SK-N-SH treated with all-trans-retinoic acid at 6 μM for 48 hours (cell line): ENCODE results near the gene LHB.

Experiments
- ATAC-seq: fragments of 200-7000 bp; cut with Tn5 transposase; 3 replicates; pipeline ENCODE4 v1.9.1; 2020; ENCODE audit warnings: mild to moderate bottlenecking, moderate library complexity
- ARNTL ChIP-seq: fragments of 450-650 bp; formaldehyde crosslinking; IDR thresholded peaks from 2 replicates; pipeline ENCODE4 v1.5.0; 2020; ENCODE audit warnings: low read depth, mild to moderate bottlenecking, moderate library complexity, borderline replicate concordance
- BACH2 ChIP-seq: fragments of 250-450 bp; sonication (Bioruptor Pico); IDR thresholded peaks from 2 replicates; pipeline ENCODE4 v1.9.0; 2021; ENCODE audit warnings: mild to moderate bottlenecking, borderline replicate concordance
- CREB5 ChIP-seq: fragments of 250-450 bp; sonication (Bioruptor Pico); IDR thresholded peaks from 2 replicates; pipeline ENCODE4 v1.5.1; 2020; ENCODE audit warnings: low read depth, mild to moderate bottlenecking, moderate library complexity
- CSDC2 ChIP-seq: fragments of 250-450 bp; sonication (Bioruptor Pico); IDR thresholded peaks from 2 replicates; pipeline ENCODE4 v1.5.0; 2020; ENCODE audit warnings: mild to moderate bottlenecking, moderate library complexity
- ESRRG ChIP-seq: fragments of 250-450 bp; sonication (Bioruptor Pico); IDR thresholded peaks from 2 replicates; pipeline ENCODE4 v1.6.1; 2021; ENCODE audit warnings: mild to moderate bottlenecking
- GLIS3 ChIP-seq: fragments of 250-450 bp; sonication (Bioruptor Pico); IDR thresholded peaks from 2 replicates; pipeline ENCODE4 v1.5.0; 2020; ENCODE audit warnings: mild to moderate bottlenecking, moderate library complexity
- ISL1 ChIP-seq: fragments of 250-450 bp; sonication (Bioruptor Pico); IDR thresholded peaks from 2 replicates; pipeline ENCODE4 v2.1.2; 2022; ENCODE audit warnings: mild to moderate bottlenecking, moderate library complexity
- OSR1 ChIP-seq: fragments of 250-450 bp; sonication (Bioruptor Pico); IDR thresholded peaks from 2 replicates; pipeline ENCODE4 v1.8.0; 2022; ENCODE audit warnings: moderate library complexity, mild to moderate bottlenecking, inconsistent platforms
- POU6F1 ChIP-seq: fragments of 250-450 bp; sonication (Bioruptor Pico); IDR thresholded peaks from 2 replicates; pipeline ENCODE4 v1.8.0; 2021; ENCODE audit warnings: low read depth, mild to moderate bottlenecking, moderate library complexity, borderline replicate concordance
- PPARA ChIP-seq: fragments of 250-450 bp; sonication (Bioruptor Pico); IDR thresholded peaks from 2 replicates; pipeline ENCODE4 v1.5.0; 2020; ENCODE audit warnings: mild to moderate bottlenecking, borderline replicate concordance
- RARB ChIP-seq: fragments of 250-450 bp; sonication (Bioruptor Pico); IDR thresholded peaks from 2 replicates; pipeline ENCODE4 v1.8.0; 2021; ENCODE audit warnings: mild to moderate bottlenecking, moderate library complexity
- SNAI2 ChIP-seq: fragments of 250-450 bp; sonication (Bioruptor Pico); IDR thresholded peaks from 2 replicates; pipeline ENCODE4 v1.5.0; 2020; ENCODE audit warnings: mild to moderate bottlenecking, moderate library complexity
- TCF4 ChIP-seq: fragments of 250-450 bp; sonication (Bioruptor Pico); IDR thresholded peaks from 2 replicates; pipeline ENCODE4 v1.8.0; 2021; ENCODE audit warnings: mild to moderate bottlenecking, moderate library complexity, borderline replicate concordance
- TOX ChIP-seq: fragments of 250-450 bp; sonication (Bioruptor Pico); IDR thresholded peaks from 2 replicates; pipeline ENCODE4 v1.8.0; 2021; ENCODE audit warnings: mild to moderate bottlenecking, moderate library complexity, borderline replicate concordance
- ZC3H10 ChIP-seq: fragments of 250-450 bp; sonication (Bioruptor Pico); IDR thresholded peaks from 2 replicates; pipeline ENCODE4 v1.5.1; 2021; ENCODE audit warnings: mild to moderate bottlenecking, moderate library complexity
- ZFP3 ChIP-seq: fragments of 250-450 bp; sonication (Bioruptor Pico); IDR thresholded peaks from 2 replicates; pipeline ENCODE4 v1.5.0; 2020; ENCODE audit warnings: mild to moderate bottlenecking, moderate library complexity
- ZFP30 ChIP-seq: fragments of 450-650 bp; formaldehyde crosslinking; IDR thresholded peaks from 2 replicates; pipeline ENCODE4 v1.5.0; 2022; ENCODE audit warnings: mild to moderate bottlenecking, moderate library complexity
- ZNF565 ChIP-seq: fragments of 450-650 bp; formaldehyde crosslinking; conservative IDR thresholded peaks from 2 replicates; pipeline ENCODE4 v1.5.0; 2020; ENCODE audit warnings: low read depth, mild to moderate bottlenecking, moderate library complexity
- ZNF70 ChIP-seq: fragments of 450-650 bp; formaldehyde crosslinking; IDR thresholded peaks from 2 replicates; pipeline ENCODE4 v1.5.0; 2020; ENCODE audit warnings: mild to moderate bottlenecking, moderate library complexity
- TF ChIP-seq, protein P1 (sequence below): fragments of 250-450 bp; sonication (Bioruptor Pico); IDR thresholded peaks from 2 replicates; pipeline ENCODE4 v1.5.1; 2021; ENCODE audit warnings: mild to moderate bottlenecking, moderate library complexity
- TF ChIP-seq, protein P2 (sequence below): fragments of 250-450 bp; sonication (Bioruptor Pico); IDR thresholded peaks from 2 replicates; pipeline ENCODE4 v1.5.0; 2020; ENCODE audit warnings: mild to moderate bottlenecking, moderate library complexity
- TF ChIP-seq, protein P3 (sequence below): fragments of 250-450 bp; sonication (Bioruptor Pico); IDR thresholded peaks from 2 replicates; pipeline ENCODE4 v1.8.0; 2020; ENCODE audit warnings: mild to moderate bottlenecking, moderate library complexity, borderline replicate concordance

Gene LHB

DNA sequence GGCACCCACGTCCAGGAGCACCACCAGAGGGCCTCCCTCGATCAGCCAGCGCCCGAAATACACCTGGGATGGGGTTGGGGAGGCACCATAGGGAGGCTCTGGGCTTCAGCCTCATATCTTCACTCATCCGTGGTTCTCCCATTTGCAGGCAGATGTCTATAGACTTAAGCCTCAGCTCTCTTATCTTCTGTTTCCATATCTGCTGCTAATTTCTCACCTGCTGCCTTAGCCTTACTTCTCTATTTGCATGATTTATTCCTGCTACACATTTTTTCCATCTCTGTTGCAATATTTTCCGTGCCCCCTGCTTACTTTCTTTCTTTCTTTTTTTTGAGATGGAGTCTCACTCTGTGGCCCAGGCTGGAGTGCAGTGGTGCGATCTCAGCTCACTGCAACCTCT is 29.6 kb downstream of the LHB start (continued):
- TF ChIP-seq, protein P1, sequence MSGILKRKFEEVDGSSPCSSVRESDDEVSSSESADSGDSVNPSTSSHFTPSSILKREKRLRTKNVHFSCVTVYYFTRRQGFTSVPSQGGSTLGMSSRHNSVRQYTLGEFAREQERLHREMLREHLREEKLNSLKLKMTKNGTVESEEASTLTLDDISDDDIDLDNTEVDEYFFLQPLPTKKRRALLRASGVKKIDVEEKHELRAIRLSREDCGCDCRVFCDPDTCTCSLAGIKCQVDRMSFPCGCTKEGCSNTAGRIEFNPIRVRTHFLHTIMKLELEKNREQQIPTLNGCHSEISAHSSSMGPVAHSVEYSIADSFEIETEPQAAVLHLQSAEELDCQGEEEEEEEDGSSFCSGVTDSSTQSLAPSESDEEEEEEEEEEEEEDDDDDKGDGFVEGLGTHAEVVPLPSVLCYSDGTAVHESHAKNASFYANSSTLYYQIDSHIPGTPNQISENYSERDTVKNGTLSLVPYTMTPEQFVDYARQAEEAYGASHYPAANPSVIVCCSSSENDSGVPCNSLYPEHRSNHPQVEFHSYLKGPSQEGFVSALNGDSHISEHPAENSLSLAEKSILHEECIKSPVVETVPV (CRISPR knock-in tag) = no peak
- TF ChIP-seq ZFP30 (CRISPR knock-in tag) = no peak
- TF ChIP-seq ZNF565 (CRISPR knock-in tag) = no peak
- TF ChIP-seq PPARA = no peak
- no peak for TF ChIP-seq ZC3H10 (CRISPR knock-in tag)
- TF ChIP-seq TCF4 (CRISPR knock-in tag) = no peak

- TF ChIP-seq TCF4 (CRISPR knock-in tag) (no peak), SNAI2 (CRISPR knock-in tag) (no peak), RARB (no peak), OSR1 (CRISPR knock-in tag) (no peak), CREB5 (CRISPR knock-in tag) (no peak), ZFP30 (CRISPR knock-in tag) (no peak), PPARA (no peak), ZC3H10 (CRISPR knock-in tag) (no peak), POU6F1 (CRISPR knock-in tag) (no peak), BACH2 (no peak), ARNTL (CRISPR knock-in tag) (no peak), GLIS3 (CRISPR knock-in tag) (no peak), CSDC2 (no peak), ISL1 (CRISPR knock-in tag) (no peak), ZFP3 (no peak), TOX (no peak)
- TF ChIP-seq, protein P2, sequence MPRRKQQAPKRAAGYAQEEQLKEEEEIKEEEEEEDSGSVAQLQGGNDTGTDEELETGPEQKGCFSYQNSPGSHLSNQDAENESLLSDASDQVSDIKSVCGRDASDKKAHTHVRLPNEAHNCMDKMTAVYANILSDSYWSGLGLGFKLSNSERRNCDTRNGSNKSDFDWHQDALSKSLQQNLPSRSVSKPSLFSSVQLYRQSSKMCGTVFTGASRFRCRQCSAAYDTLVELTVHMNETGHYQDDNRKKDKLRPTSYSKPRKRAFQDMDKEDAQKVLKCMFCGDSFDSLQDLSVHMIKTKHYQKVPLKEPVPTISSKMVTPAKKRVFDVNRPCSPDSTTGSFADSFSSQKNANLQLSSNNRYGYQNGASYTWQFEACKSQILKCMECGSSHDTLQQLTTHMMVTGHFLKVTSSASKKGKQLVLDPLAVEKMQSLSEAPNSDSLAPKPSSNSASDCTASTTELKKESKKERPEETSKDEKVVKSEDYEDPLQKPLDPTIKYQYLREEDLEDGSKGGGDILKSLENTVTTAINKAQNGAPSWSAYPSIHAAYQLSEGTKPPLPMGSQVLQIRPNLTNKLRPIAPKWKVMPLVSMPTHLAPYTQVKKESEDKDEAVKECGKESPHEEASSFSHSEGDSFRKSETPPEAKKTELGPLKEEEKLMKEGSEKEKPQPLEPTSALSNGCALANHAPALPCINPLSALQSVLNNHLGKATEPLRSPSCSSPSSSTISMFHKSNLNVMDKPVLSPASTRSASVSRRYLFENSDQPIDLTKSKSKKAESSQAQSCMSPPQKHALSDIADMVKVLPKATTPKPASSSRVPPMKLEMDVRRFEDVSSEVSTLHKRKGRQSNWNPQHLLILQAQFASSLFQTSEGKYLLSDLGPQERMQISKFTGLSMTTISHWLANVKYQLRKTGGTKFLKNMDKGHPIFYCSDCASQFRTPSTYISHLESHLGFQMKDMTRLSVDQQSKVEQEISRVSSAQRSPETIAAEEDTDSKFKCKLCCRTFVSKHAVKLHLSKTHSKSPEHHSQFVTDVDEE = no peak
- TF ChIP-seq, protein P3, sequence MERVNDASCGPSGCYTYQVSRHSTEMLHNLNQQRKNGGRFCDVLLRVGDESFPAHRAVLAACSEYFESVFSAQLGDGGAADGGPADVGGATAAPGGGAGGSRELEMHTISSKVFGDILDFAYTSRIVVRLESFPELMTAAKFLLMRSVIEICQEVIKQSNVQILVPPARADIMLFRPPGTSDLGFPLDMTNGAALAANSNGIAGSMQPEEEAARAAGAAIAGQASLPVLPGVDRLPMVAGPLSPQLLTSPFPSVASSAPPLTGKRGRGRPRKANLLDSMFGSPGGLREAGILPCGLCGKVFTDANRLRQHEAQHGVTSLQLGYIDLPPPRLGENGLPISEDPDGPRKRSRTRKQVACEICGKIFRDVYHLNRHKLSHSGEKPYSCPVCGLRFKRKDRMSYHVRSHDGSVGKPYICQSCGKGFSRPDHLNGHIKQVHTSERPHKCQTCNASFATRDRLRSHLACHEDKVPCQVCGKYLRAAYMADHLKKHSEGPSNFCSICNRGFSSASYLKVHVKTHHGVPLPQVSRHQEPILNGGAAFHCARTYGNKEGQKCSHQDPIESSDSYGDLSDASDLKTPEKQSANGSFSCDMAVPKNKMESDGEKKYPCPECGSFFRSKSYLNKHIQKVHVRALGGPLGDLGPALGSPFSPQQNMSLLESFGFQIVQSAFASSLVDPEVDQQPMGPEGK = no peak
- no peak for ATAC-seq
These were observed 30.7 kb downstream of the LHB start for GRCh38 chr19:48986211-48986610.

GRCh38 chr19:48985711-48986110 is 31.2 kb downstream of the LHB start:
- ATAC-seq = no peak
- TF ChIP-seq ISL1 (CRISPR knock-in tag) = no peak
- no peak for TF ChIP-seq TCF4 (CRISPR knock-in tag)
- no peak for TF ChIP-seq CSDC2
- no peak for TF ChIP-seq ZC3H10 (CRISPR knock-in tag)
- TF ChIP-seq OSR1 (CRISPR knock-in tag) = no peak
- no peak for TF ChIP-seq ZFP3
- no peak for TF ChIP-seq ESRRG (CRISPR knock-in tag)
- no peak for TF ChIP-seq ZFP30 (CRISPR knock-in tag)
- no peak for TF ChIP-seq CREB5 (CRISPR knock-in tag)
- TF ChIP-seq ZNF70 (CRISPR knock-in tag) = no peak
- TF ChIP-seq, protein P1 (CRISPR knock-in tag) = no peak
- TF ChIP-seq BACH2 = no peak
- no peak for TF ChIP-seq POU6F1 (CRISPR knock-in tag)
